Spleen (tissue), 7 donors: ENCODE measurements around the gene GALNT11.
"Not testable (repeated sequence)": the region's sequence is repeated elsewhere in the genome, so short reads cannot be mapped to it uniquely, and the experiment has no call there.

Source experiments
- POLR2AphosphoS5 ChIP-seq, 3 donors: sonication (generic); formaldehyde crosslinking; IDR thresholded peaks; one replicate each; pipeline ENCODE4 v1.5.1; 2017; ENCODE audit warnings: antibody characterized with exemption in 3 of 3
- TF ChIP-seq, protein P1 (sequence below), 11 experiments: fragments of 200-600 bp in 7 of 11; fragments of 450-650 bp in 4 of 11; sonication (generic) in 4 of 11; IDR thresholded peaks in 8 of 11; conservative IDR thresholded peaks in 3 of 11; 1 replicate in 7 of 11; 2 replicates in 4 of 11; pipeline versions ENCODE4 v1.4.0 to v1.8.0; 2016 to 2021; ENCODE audit warnings: antibody characterized with exemption in 11 of 11, inconsistent platforms in 4 of 11, mild to moderate bottlenecking in 1 of 11
- donor health status: DM: no; HTN: no; CAD: no; lungs with moderate emphysema.
- donor health status: DM: no; HTN: no; CAD: no.
- donor health status: DM: no; HTN: no; CAD: no.

DNA sequence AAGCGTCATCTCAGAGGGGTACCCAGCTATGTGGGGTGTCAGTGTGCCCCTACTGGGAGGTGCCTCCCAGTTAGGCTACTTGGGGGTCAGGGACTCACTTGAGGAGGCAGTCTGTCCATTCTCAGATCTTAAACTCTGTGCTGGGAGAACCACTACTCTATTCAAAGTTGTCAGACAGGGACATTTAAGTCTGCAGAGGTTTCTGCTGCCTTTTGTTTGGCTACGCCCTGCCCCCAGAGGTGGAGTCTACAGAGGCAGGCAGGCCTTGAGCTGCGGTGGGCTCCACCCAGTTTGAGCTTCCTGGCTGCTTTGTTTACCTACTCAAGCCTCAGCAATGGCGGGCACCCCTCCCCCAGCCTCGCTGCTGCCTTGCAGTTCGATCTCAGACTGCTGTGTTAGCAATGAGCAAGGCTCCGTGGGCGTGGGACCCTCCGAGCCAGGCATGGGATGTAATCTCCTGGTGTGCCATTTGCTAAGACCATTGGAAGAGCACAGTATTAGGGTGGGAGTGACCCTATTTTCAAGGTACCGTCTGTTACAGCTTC is 40.4 kb downstream of the GALNT11 start:
- TF ChIP-seq, protein P1, sequence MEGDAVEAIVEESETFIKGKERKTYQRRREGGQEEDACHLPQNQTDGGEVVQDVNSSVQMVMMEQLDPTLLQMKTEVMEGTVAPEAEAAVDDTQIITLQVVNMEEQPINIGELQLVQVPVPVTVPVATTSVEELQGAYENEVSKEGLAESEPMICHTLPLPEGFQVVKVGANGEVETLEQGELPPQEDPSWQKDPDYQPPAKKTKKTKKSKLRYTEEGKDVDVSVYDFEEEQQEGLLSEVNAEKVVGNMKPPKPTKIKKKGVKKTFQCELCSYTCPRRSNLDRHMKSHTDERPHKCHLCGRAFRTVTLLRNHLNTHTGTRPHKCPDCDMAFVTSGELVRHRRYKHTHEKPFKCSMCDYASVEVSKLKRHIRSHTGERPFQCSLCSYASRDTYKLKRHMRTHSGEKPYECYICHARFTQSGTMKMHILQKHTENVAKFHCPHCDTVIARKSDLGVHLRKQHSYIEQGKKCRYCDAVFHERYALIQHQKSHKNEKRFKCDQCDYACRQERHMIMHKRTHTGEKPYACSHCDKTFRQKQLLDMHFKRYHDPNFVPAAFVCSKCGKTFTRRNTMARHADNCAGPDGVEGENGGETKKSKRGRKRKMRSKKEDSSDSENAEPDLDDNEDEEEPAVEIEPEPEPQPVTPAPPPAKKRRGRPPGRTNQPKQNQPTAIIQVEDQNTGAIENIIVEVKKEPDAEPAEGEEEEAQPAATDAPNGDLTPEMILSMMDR (IDR thresholded peaks at IDR 0.05 in 8 of 11, conservative IDR thresholded peaks at IDR 0.05 in 3 of 11), result not testable (repeated sequence)
- TF ChIP-seq POLR2AphosphoS5 (IDR thresholded peaks at IDR 0.05), result not testable (repeated sequence)
